GM19397 (cell line): Measurements from ENCODE around the gene WWC1.

Experiments
- ATAC-seq: cut with Tn5 transposase; IDR thresholded peaks from one replicate; pipeline ENCODE4 v1.9.1; 2021; ENCODE audit warnings: mild to moderate bottlenecking, moderate library complexity; ENCODE audit not compliant: unreplicated experiment

WWC1 gene

GRCh38 chr5:168404365-168404764, 112.9 kb downstream of the WWC1 start:
- no peak for ATAC-seq

DNA sequence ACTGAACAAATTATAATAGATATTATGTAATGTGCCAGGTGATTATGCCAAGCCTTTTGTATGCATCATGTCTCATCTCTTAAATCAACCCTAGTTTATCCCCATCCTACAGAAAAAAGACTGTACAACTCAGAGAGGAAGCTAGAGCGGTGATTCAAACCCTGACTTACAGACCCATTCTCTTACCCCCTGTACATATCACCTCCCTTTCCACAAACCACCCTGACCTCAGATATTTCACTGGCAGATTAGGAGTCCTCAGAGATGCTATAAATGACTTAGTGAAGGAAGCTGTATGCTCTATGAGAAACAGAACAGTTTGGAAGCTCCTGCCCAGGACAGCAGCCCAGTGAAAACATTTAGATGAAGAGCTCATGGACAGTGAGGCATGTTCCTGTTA, 115.8 kb downstream of the WWC1 start:
- ATAC-seq: no peak

- ATAC-seq: no peak
Observed at GRCh38 chr5:168408561-168409305, 117.3 kb downstream of the WWC1 start.

DNA sequence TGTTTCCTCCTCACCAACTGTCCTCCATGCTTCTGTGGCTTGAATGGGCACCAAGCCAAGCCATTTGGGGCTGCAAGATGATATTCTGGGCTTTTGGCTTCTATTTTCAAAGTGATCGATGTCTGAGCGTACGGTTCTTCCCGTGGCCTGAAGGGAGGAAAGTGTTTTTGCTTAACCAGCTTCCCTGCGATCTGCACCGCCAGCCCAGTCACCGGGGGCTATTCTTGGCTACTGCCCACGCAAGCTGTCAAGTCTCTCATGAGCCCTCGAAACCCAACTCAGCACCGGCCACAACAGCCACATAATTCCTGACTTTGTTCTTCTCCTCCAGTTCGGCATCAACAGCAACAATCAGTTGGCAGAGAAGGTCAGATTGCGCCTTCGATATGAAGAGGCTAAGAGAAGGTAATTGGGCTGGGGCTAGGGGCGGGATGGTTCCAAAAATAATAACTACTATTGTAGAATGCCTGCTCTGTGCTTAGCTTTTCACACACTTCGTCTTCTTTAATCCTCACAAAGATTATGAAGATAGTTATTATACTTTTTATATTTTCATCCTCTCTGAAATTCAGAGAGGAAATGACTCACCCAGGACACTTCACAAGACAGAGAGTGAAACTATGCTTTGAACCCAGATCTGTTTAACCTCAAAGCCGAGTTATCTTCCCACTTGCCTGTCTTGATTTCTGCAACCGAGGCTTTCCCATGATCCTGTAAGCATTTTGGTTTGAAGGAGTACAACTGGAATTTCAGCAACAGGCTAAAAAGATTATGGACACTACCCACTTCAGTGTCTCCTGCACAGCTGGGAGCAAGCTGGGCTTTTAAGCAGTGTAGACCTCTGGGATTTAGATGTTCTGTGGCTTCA, 118.4 kb downstream of the WWC1 start:
- ATAC-seq: no peak

DNA sequence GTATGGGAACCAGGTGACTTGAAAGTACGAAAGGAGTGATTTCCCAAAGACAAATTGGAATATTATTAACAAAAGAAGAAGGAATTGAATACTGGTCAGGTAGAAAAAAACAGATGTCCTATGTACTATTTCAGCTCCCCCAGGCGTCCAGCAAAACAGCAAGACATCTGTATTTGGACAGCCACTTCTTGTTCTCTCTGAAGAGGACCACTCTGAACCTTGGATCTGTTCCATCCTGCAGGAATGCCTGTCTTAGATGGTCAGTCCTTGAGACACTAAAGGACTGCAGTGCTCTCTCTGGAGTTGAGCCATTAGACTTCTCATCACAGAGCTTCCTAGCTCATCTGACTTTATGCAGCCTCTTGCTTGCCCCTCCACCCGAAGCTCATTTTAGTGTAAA, 120.4 kb downstream of the WWC1 start:
- no peak for ATAC-seq

DNA sequence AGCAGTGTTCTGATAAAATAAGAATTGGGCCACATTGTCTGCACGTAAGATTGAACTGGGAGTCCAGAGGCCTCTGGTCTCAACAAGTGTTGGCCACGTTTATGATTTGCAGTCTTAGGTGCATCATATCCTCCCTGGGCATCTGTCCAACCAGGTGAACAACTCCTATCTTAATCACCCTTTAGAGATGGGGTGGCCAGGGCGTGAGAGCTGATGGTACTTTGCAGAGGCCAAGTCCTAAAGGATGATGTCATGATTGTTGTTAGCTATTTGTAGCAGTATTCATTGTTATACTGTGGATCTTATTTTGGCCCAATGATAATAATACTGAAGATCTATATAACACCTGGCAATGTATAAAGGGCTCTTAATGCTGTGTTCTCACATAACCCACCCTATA, 121.6 kb downstream of the WWC1 start:
- no peak for ATAC-seq

DNA sequence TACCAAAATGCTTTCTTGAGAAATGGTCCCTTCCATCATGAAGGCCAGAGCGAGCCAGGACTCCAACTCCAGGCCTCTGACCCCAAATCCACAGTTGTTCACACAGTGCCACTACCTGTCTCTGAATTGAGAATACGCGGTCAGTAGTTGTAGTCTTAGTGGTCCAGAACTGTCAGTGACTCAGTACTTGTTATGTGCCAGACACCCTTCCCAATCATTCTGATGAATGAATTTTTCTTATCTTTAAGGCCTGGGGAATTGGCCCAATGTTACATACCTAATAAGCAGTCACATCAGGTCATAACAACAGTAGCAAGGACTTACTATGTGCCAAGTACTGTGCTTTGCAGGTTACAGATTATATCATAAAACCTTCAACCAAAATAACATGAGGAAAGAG, 122.2 kb downstream of the WWC1 start:
- ATAC-seq: no peak

- no peak for ATAC-seq
Observed at GRCh38 chr5:168415401-168415800, 124.0 kb downstream of the WWC1 start.

DNA sequence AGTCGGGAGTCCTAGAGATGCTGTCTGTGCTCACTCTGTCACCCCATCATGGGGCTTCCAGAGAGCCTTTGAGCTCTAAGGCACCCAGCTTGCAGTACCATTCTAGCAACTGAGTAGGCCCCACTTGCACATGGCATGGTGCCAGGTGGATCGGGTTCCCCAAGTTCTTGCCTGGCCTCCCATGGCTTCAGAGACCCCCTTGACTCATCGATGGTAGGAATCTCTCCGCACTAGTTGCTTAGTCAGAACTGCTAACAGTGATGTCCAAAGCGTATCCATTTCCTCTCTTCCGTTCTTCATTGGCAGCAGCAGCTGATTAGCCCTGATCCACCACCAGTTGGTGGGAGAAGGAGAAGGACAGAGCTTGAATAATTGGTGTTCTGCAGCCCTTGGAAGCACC, 124.5 kb downstream of the WWC1 start:
- no peak for ATAC-seq

GRCh38 chr5:168417731-168418429, 126.4 kb downstream of the WWC1 start:
- no peak for ATAC-seq

GRCh38 chr5:168420461-168420860, 129.0 kb downstream of the WWC1 start:
- ATAC-seq: no peak

DNA sequence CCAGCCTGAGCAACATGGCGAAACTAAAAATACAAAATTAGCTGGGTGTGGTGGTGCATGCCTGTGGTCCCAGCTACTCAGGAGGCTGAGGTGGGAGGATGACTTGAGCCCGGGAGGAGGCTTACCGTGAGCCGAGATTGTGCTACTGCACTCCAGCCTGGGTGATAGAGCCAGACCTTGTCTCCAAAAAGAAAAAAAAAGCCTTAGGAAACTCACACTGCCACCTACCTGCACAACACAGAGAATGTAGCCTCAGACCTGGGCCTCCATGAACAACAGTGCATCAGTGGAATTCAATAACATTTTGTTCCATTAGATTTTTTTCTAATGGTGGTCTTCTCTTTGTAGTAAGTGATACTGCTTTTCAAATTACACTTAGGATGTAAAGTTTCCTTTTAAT, 131.0 kb downstream of the WWC1 start:
- ATAC-seq: no peak

GRCh38 chr5:168423478-168423877, 132.0 kb downstream of the WWC1 start:
- ATAC-seq: no peak

GRCh38 chr5:168423971-168424370, 132.5 kb downstream of the WWC1 start:
- no peak for ATAC-seq

- ATAC-seq: no peak
Observed at GRCh38 chr5:168424594-168425323, 133.3 kb downstream of the WWC1 start.

DNA sequence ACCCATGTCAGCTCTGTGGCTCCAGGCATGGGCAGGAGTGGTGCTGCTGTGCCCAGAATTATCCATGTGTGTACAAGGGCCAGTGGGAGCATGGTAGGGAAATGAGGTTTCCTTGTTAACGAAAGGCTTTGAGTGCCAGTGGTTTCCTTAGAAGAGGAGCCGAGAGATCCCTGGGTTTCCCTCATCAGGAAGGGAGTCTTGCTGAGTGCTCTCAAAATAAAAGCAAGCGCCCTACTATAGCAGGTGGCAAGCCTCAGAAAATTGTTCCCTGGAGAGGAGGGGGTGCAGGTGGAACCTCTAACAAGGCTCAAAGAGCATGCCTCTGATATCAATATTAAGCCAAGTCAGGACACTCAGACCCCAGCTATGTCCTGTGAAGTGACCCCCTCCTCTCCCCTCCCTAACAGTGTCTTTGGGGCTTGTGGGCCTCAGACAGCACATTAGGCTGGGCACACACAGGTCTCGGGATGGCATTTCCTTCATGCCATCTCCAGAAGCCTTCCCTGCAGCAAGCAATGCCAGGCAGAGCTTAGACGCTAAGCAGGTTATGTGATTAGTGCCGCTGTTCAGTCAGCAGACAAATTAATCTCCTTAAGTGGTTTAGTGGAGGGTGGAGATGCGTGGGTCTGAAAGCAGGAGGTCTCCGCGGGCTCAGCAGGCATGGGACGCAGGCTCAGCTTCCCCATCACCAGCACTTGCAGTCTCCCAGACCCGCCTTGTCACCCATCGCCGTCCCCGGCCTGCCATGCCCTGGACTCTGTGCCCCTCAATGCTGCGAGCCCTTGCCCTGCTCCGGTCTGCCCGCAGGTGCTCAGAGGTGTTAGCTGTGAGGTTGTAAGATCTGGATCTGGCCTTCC, 134.8 kb downstream of the WWC1 start:
- no peak for ATAC-seq

DNA sequence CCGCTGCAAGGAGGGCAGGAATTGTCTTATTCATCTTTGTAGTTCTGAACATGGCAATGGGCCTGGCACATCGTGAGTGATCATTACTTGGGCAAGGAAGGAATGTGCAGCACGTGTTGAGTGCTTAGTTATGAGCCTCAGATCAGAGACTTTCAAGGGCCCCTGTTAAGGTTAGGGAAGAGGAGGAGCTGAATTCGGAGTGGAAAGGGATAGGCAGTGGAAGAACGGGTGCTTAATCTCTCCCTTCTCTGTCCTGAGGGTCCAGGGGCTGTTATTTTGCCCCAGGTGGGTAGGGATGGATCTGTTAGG, 135.4 kb downstream of the WWC1 start:
- ATAC-seq: no peak

GRCh38 chr5:168427224-168427623, 135.8 kb downstream of the WWC1 start:
- no peak for ATAC-seq

DNA sequence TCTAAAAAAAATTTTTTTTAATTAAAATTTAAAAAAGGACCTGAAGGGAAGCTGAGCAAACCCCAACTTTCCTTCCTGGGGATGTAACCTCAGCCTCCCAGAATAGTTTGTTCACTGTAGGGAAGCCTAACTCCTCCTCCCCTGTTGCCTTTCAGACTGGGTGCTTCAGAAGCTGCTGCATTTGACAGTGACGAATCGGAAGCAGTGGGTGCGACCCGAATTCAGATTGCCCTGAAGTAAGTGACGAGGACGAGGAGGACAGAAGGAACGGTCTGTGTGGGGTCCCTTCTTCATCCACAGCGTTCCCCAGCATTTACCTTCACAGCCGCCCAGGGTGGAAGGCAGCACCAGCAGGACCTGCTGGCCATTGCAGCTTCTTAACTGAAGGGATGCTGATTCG, 137.1 kb downstream of the WWC1 start:
- no peak for ATAC-seq

GRCh38 chr5:168430296-168430695, 138.9 kb downstream of the WWC1 start:
- ATAC-seq: no peak
